Stomach (tissue), 9 donors: ENCODE measurements around the gene FREM1. TPM values are rescaled to one million over a fixed set of nuclear protein-coding genes. Genes with fewer than 3 reads are reported as not detected.

Experiments used
- DNase-seq, 2 donors: peaks; one replicate each; pipeline versions ENCODE4 v3.0.0 to v3.0.0-alpha.2; 2013 to 2019
- H3K27ac ChIP-seq, 5 donors: fragments of 200-600 bp in 4 of 5; sonication (generic) in 4 of 5; one replicate each; pipeline ENCODE4 v1.5.1; 2013 to 2019; ENCODE audit warnings: mild to moderate bottlenecking in 1 of 5, moderate library complexity in 1 of 5
- H3K27me3 ChIP-seq, 3 donors: fragments of 200-600 bp; sonication (generic); one replicate each; pipeline ENCODE4 v1.5.1; 2017 to 2019; ENCODE audit warnings: mixed run types in 1 of 3
- H3K36me3 ChIP-seq, 4 donors: fragments of 200-600 bp; sonication (generic); 1 replicate in 3 of 4; 2 replicates in 1 of 4; pipeline ENCODE4 v1.5.1; 2016 to 2019
- H3K4me1 ChIP-seq, 4 donors: fragments of 200-600 bp; sonication (generic); one replicate each; pipeline ENCODE4 v1.5.1; 2016 to 2019
- H3K4me3 ChIP-seq, 4 donors: fragments of 200-600 bp; sonication (generic) in 3 of 4; one replicate each; pipeline ENCODE4 v1.5.1; 2016 to 2019; ENCODE audit warnings: mild to moderate bottlenecking in 1 of 4
- H3K9me3 ChIP-seq, 4 donors: fragments of 200-600 bp; sonication (generic); one replicate each; pipeline ENCODE4 v1.5.1; 2016 to 2019
- CTCF ChIP-seq, 7 experiments: fragments of 450-650 bp in 4 of 7; fragments of 200-600 bp in 3 of 7; sonication (generic) in 3 of 7; IDR thresholded peaks; one replicate each; pipeline ENCODE4 v1.5.1; 2016 to 2019; ENCODE audit warnings: antibody characterized with exemption in 7 of 7, control low read depth in 2 of 7, mild to moderate bottlenecking in 1 of 7
- EP300 ChIP-seq: sonication (generic); formaldehyde crosslinking; IDR thresholded peaks from one replicate; pipeline ENCODE4 v1.6.1; 2017; ENCODE audit warnings: antibody characterized with exemption
- POLR2A ChIP-seq, 4 donors: fragments of 450-650 bp; IDR thresholded peaks; one replicate each; pipeline ENCODE4 v1.6.1; 2016; ENCODE audit warnings: antibody characterized with exemption in 4 of 4, control low read depth in 2 of 4, mild to moderate bottlenecking in 1 of 4, moderate library complexity in 1 of 4
- POLR2AphosphoS5 ChIP-seq, 3 donors: sonication (generic); formaldehyde crosslinking; IDR thresholded peaks; one replicate each; pipeline ENCODE4 v1.6.1; 2016; ENCODE audit warnings: antibody characterized with exemption in 3 of 3
- WGBS, 5 donors: extraction: QIAGEN DNeasy Blood & Tissue Kit in 3 of 5; methylation state at CpG; one replicate each; pipeline versions ENCODE4 v1.1.5 to v1.1.7; 2013 to 2018; 5-methylcytosine and 5-hydroxymethylcytosine counted together
- intact Hi-C: fragments of 100-400 bp; cut with DNase I; formaldehyde crosslinking; loops from one replicate; pipeline ENCODE4 v1.15.1; 2023; ENCODE audit warnings: low total_unique reads
- polyA plus RNA-seq, 3 donors: library from polyadenylated mRNA; stranded (reverse); fragments of 200-250 nt; gene quantifications; one replicate each; pipeline ENCODE4 v1.2.3, GENCODE V29; 2013
- total RNA-seq, 5 donors: library from RNA; depleted of rRNA; stranded (reverse); fragments of >200 nt; gene quantifications; one replicate each; pipeline versions ENCODE4 v1.1.0 to v1.2.3, GENCODE V29; 2014 to 2016
- donor health status: healthy with polysubstance abuse.
- donor health status: Bipolar disorder and iron deficiency.
- donor health status: healthy.

FREM1 gene
- total and polyA plus RNA-seq, 8 donors: 0.12 to 14.7 (median 0.58) TPM; not detected in 1

GRCh38 chr9:14899815-14900193 lies 10.4 kb downstream of the FREM1 start:
- TF ChIP-seq POLR2A (IDR thresholded peaks at IDR 0.05) (no peak), CTCF (IDR thresholded peaks at IDR 0.05) (no peak), POLR2AphosphoS5 (IDR thresholded peaks at IDR 0.05) (no peak), EP300 (no peak)
- intact Hi-C loops: no loop called here
- no peak for DNase-seq
- Histone ChIP-seq H3K36me3 (no peaks in the 10 kb centered on the region), H3K4me3 (no peak overlapping the region), H3K4me1 (no peaks in the 10 kb centered on the region), H3K27ac (no peak overlapping the region), H3K9me3 (no peaks in the 10 kb centered on the region), H3K27me3 (no peaks in the 10 kb centered on the region)
- 63 to 84% (median 77%) methylated on average over 4 of the region's 4 CpGs for WGBS, 5 donors

GRCh38 chr9:14899042-14899814 lies 11.0 kb downstream of the FREM1 start:
- no peak overlapping the region for H3K27ac ChIP-seq
- H3K4me3 ChIP-seq: no peak overlapping the region

GRCh38 chr9:14895806-14896205 lies 14.4 kb downstream of the FREM1 start:
- TF ChIP-seq CTCF (IDR thresholded peaks at IDR 0.05) (no peak), POLR2AphosphoS5 (IDR thresholded peaks at IDR 0.05) (no peak), POLR2A (IDR thresholded peaks at IDR 0.05) (no peak), EP300 (no peak)
- Histone ChIP-seq H3K27me3 (no peaks in the 10 kb centered on the region), H3K27ac (no peak overlapping the region), H3K9me3 (no peaks in the 10 kb centered on the region), H3K4me3 (no peak overlapping the region), H3K4me1 (no peaks in the 10 kb centered on the region), H3K36me3 (no peaks in the 10 kb centered on the region)
- intact Hi-C loops: no loop called here
- 67 to 77% (median 71%) methylated on average over 1 of the region's 1 CpG for WGBS, 5 donors
- no peak for DNase-seq

More at GRCh38 chr9:14899042-14899814, 11.0 kb downstream of the FREM1 start:
- no peak for DNase-seq
- Histone ChIP-seq H3K27me3 (no peaks in the 10 kb centered on the region), H3K36me3 (no peaks in the 10 kb centered on the region), H3K4me1 (no peaks in the 10 kb centered on the region), H3K9me3 (no peaks in the 10 kb centered on the region)
- TF ChIP-seq CTCF (IDR thresholded peaks at IDR 0.05) (no peak), EP300 (no peak), POLR2AphosphoS5 (IDR thresholded peaks at IDR 0.05) (no peak), POLR2A (IDR thresholded peaks at IDR 0.05) (no peak)
- intact Hi-C loops: no loop called here
- 67 to 81% (median 75%) methylated on average over 6 of the region's 6 CpGs for WGBS, 5 donors

GRCh38 chr9:14893280-14893679 lies 16.9 kb downstream of the FREM1 start:
- DNase-seq: no peak
- no peaks in the 10 kb centered on the region for H3K36me3 ChIP-seq
- H3K4me3 ChIP-seq: no peak overlapping the region
- H3K9me3 ChIP-seq: no peaks in the 10 kb centered on the region
- H3K27ac ChIP-seq: no peak overlapping the region
- no peaks in the 10 kb centered on the region for H3K27me3 ChIP-seq
- TF ChIP-seq POLR2A (IDR thresholded peaks at IDR 0.05) (no peak), CTCF (IDR thresholded peaks at IDR 0.05) (no peak), POLR2AphosphoS5 (IDR thresholded peaks at IDR 0.05) (no peak), EP300 (no peak)
- no peaks in the 10 kb centered on the region for H3K4me1 ChIP-seq
- intact Hi-C loops: no loop called here
- WGBS, 5 donors: 90 to 96% (median 94%) methylated on average over 1 of the region's 1 CpG
